GM19099 (cell line): ENCODE results near the gene MOB2.

Experiments used
- POLR2A ChIP-seq: IDR thresholded peaks from 3 replicates; pipeline ENCODE4 v1.6.1; 2011; ENCODE audit warnings: low read depth; ENCODE audit not compliant: insufficient read length; ENCODE audit errors: extremely low read depth

Gene MOB2, protein sequence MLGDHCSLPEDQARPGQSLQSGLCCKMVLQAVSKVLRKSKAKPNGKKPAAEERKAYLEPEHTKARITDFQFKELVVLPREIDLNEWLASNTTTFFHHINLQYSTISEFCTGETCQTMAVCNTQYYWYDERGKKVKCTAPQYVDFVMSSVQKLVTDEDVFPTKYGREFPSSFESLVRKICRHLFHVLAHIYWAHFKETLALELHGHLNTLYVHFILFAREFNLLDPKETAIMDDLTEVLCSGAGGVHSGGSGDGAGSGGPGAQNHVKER

DNA sequence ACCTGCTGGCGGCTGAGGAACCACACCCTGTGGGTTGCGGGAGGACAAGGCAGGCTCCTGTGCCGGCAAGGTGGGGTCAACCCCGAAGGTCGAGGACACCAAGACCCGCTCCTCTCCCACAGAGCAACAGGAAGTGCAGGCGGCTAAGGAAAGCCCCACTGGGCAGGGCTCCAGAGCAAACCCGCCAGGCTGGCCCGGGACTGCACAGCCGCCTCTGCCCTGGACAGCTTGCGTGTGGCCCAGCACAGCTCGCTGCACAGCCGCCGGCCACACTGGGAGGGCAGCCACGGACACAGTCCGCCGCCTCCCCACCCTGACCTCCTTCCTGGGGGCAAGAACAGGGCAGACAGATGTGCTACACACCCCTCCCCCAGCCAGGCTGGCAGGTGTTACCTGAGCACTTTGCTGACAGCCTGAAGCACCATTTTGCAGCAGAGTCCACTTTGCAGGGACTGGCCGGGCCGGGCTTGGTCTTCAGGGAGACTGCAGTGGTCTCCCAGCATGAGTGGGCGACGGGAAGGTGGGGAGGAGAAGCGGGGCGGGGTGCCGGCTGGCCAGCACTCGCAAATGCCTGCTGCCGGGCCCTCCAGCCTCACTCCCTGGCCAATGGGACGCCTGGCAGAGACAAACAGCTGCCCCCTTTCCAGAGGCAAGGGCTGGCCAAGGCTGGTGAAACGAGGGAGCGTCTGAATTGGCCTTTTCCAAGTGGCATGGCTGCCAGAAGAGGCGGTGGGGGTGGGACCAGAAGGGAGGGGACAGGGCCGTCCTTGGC is at the start of gene MOB2:
TSS of gene MOB2 (minus strand) at position 726 of the 772 bp plus-strand sequence. CDS start at position 503, 223 bp downstream.
- no peak for TF ChIP-seq POLR2A

DNA sequence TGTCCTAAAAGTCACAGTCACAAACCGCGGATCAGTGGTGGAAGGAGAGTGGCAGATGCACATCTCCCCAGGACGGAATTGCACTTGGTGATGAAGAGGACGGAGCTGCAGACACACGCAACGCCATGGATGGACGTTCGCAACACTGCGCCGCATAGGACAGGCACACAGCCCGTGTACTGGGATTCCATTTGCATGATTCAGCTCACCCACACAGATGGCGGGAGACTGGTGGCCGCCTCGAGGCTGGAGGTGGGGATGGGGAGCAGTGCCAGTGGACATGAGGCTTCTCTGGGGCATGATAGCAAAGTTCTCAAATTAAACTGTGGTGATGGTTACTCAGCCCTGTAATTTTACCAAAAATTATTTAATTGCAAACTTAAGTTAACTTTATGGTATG is 48.1 kb upstream of the MOB2 start:
- TF ChIP-seq POLR2A, result no peak

DNA sequence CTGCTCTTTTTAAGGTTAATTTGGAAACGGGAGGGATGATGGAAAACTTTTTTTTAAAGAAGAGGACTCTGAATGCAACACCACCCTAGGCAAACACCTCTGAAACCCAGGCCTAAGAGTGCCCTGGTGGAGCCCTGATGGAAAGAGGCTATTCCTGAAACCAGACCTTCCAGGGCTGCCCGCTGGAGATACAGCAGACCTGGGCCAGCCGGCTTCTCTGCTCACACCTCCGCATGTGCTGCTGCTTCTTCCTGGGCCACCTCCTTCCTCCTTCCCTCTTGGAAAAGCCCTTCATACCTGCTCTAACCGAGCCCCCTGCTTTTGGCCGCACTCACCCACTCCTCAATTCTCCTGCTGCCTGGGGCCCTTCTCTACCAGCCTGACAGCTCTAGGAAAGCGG is 47.6 kb upstream of the MOB2 start:
- no peak for TF ChIP-seq POLR2A

DNA sequence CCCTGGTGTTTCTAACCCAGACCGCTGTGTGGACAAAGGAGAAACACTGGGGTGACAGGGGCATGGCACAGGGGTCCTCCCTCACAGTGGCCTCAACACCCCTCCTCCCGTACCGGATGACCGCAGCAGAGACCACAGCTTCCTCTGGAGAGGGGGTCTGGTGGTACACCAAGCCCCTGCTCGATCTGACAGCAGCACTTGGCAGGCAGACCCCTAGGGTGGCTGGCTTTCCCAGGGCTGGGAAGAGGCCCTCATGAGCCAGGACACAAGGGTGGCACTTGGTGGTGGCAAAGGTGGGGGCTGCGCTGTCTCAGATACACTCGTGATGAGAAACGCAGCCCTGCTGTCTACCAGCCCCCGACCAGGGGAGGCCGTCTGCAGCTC is 46.8 kb upstream of the MOB2 start:
- no peak for TF ChIP-seq POLR2A

DNA sequence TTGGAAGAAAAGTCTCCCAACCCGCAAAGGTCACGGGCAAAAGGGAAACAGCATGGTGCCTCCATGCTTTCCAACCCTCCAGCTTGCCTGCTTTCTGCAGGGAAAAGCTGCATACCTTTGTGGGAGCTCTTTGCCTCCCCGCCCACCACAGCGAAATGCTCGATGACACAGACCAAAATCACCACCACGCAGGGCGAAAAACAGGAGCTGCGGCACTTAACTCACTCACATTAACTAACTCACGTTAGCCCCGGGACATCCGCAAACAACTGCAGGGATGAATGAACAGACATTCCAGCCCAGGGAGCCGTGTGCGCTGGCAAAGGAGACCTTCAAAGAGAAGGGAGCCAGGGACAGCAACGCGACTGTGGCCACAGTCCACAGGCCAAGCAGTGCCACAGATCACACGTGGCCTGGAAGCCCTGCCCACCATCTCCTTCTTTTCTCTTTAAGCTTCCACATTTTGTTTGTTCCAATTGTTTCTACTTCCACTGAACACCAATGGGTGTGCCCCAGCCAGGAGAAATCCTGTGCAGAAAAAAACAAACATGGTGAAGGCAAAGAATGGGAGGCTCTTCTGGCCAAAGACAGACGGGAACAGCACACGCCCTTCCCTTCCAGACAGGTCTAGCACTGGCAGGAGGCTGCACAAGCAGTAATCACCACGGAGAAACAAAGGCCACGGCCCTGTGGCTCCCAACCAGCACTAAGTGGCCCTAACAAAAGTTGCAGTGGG is 46.2 kb upstream of the MOB2 start:
- no peak for TF ChIP-seq POLR2A

DNA sequence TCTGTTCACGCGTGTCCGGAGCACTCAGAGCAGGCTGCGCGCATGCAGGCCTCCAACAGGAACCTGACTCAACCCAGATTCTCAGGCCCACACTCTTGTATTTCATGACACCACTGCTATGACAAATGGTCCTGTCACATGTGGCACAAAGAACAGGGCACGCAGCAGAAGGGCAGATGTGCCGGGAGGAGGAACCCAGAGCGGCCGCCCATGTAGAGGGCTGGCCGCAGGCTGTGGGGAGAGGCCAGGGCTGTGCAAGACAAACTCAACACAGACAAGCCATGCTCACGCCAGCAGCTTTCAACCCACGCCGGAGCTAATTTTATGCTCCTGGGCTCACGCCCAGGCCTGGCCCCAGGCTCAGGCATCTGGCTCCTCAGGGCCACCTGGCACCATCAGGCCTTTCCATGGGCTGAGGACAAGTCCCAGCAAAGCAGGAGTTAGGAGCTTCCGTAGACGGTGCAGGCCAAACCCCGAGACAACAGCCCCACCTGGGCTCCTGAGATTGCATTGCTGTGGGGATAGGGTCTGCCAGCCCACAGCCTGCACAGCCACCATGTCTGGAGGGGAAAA is 45.5 kb upstream of the MOB2 start:
- no peak for TF ChIP-seq POLR2A

DNA sequence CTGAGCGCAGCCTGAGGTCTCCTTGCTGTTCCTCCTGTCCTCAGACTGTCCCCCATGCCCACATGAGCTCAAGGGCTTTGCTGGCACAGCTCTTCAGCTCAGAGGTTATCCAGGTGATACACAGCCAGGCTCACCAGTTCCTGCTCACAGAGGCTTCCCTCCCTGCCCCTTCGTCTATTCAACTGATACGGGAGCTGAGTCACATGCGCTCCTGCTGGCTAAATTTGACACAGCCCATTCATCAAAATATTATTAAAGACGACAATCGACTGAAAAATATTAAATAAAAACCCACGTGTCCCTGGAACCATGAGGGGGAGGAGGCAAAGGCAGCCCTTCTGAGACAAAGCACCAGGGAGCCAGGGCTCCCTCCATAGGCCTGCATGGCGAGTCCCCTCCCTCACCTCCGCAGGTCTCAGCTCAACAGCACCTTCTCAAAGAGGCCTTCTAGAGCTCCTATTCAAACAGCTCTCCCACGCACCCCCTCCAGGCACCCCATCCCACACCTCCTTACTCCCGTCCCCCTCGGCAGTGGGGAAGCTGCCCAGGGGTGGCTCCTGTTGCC is 45.0 kb upstream of the MOB2 start:
- no peak for TF ChIP-seq POLR2A

DNA sequence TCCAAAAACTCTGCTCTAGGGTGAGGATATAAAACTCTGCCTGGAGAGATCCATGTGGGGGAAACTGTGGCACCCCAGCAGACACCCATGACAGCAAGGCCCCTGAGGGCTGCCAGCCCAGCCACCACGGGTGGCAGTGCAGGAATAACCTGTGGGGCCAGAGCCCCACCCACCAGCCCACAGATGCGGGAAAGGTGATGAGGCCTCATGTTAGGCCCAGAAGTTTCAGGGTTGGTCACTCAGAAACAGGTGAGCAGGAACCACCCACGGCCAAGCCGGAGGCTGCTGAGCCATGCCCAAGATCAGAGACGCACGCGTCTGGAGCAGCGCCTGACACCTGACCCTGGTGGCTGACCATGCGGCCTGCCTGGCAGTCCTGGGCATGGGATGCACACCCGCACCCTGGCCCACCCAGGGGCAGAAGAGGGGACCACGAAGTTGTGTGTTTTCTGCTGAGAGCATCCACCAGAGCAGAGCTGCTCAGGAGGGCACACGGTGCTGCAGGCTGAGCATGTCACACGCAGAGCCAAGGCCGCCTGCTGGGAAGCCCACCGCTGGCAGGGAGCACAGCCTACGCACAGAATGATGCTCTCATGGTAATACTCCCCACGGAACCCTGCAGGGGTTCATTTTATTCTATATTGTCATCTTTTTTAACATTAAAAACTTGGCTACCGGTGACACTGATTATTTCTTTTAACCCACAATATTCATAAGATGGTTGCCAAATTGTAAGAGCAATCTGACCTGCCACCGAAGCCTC is 44.3 kb upstream of the MOB2 start:
- no peak for TF ChIP-seq POLR2A

DNA sequence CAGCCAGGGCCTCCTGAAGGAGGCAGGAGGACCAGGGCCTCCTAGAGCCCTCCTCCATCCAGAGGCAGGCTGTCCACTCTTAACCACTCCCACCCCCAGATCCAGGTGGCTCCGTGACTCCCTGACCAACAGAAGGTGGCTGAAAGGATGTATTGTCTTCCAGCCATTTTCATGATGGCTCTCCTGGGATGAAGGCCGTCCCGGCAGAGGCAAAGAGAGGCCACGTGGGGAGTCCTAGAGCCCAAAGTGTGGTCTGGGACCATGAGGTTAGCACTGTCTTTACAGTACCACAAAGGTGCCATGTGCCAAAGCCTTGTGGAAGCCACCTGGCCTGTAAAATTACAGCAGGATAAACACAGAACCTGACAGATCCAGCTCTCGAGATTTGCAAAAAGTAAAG is 43.2 kb upstream of the MOB2 start:
- TF ChIP-seq POLR2A, result no peak

DNA sequence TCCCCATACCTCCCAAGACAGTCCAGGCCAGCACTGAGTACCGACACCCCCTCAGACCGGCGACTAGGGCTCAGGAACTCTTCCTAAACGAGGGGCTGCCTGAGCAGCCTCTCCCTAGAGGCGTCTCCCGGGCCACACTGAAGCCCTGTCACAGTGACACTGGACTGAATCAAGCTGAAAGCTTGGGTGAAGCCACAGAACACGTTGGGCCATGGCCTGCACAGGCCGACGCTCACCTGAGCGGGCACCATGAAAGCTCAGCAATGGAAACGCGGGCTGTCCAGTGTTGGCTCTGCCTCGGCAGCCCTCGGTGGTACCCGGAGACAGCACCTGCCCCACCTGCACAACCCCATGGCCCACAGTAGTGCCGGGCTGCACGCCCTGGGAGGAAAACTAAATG is 42.7 kb upstream of the MOB2 start:
- no peak for TF ChIP-seq POLR2A

DNA sequence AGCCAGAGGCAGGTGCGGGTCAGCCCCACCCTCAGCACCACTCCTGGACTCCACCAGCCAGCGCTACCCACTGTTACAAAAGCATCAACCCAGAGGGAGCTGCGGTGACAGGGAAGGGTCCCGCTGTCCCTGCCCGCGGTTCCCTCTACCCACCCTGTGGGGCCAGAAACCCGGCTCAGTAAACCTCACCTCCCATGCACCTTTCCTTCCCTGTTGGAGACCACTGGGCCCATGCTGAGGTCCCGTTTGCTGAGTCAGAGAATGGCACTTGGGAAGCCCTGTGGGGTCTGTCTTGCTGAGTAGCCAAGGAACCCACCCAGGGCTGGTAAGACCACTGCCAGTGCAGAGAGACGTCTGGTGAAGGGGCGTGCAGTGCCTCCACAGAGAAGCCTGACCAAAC is 42.1 kb upstream of the MOB2 start:
- no peak for TF ChIP-seq POLR2A

DNA sequence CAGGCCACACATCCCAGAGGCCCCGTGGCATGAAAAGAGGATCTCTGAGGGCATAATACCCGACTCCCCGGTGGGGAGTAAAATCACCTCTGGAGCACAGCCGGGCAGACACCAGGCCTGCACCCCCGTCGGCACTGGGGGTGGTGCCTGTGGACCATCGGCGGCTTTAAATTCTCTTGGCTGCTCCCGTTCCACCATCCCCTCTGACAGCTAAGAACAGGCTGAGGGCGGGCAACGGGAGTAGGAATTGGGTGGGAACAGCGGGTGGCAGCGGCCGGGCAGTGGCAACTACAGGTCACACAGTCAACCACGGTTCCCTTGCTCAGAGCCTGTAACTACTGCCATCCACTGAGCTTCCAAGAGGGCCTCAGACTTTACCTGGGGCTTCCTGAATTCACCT is 40.2 kb upstream of the MOB2 start:
- no peak for TF ChIP-seq POLR2A

DNA sequence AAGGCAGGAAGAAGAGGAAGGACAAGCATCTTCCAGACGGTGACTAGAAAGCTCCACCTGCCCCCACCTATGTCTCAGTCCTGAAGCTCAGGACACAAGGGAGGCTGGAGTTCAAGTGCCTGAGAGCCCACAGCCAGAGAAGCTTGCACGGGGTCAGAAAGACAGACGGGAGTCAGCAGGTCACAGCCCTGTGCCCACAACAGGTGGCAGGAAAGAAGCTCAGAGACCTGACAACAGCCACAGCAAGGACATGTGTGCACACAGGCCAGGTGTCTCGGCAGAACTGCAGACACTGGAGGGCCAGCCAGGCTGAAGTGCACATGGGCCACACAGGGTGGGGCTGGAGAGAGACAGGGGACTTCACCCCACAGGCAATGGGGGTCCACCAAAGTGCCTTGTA is 37.2 kb upstream of the MOB2 start:
- no peak for TF ChIP-seq POLR2A

DNA sequence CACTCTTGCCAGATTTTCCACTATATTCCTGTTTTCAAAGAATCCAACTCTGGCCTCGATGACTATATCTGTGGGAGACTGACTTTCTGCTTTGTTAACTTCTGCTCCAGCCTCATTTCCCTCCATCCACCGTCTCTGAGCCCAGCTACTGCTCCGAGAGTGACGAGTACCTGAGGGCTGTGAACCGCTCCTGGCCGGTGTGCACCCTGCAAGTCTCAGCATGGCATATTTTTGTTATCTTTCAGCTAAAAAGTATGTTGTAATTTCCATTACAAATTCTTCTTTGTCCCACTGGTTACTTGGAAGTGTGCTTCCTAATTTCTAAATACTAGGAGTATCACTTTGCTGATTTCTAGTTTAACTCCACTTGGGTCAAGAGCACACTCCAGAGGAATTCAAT is 36.5 kb upstream of the MOB2 start:
- TF ChIP-seq POLR2A, result no peak

DNA sequence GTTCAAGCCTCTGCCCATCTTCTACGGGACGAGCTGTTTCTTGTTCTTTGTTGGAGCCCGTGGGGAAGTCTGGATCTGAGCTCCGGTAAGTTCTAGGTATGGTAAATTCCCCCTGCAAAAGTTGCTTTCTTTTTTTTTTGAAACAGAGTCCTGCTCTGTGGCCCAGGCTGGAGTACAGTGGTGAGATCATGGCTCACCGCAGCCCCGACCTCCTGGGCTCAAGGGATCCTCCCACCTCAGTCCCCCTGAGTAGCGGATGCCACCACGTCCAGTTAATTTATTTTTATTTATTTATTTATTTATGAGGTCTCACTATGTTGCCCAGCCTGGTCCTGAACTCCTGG is 35.5 kb upstream of the MOB2 start:
- no peak for TF ChIP-seq POLR2A

DNA sequence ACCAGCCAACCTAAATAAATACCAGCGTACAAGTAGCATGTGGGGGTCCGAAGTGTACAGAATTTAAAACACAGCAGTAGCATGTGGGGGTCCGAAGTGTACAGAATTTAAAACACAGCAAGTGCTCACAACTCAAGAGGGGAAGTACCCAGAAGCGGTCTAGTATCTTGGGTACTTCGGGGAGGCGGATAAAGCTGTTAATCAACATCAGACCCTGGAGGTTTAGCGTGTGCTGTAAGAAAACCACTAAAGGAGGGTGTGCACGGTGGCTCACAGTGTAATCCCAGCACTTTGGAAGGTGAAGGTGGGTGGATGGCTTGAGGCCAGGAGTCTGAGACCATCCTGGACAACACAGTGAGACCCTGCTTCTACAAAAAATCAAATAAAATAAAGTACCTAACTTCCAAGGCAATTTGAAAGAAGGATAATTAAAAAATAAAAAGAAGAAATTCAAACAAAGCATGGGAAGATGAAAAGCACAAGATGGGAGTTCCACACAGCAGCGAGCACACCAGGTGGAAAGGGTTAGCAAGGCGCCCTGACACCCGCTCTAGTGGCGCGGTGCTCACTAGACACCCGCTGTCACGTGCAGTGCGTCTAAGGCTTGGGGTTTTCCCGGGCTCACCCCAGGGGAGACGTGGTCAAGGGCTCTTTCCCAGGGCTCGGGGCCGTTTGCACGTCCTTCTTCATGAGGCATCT is 35.0 kb upstream of the MOB2 start:
- TF ChIP-seq POLR2A, result peak; percentile 47
